Astrocyte (in vitro differentiated cells and primary cell): ENCODE data around the gene FGFR3.

Source experiments
- EZH2 ChIP-seq: IDR thresholded peaks from 2 replicates; pipeline ENCODE4 v1.6.1; 2012; ENCODE audit warnings: mild to moderate bottlenecking, low read length, inconsistent platforms; ENCODE audit not compliant: insufficient read depth
- TF ChIP-seq, protein P1 (sequence below): IDR thresholded peaks from 2 replicates; pipeline ENCODE4 v1.5.1; 2011; ENCODE audit warnings: low read depth, mild to moderate bottlenecking, inconsistent platforms, low read length, moderate library complexity; ENCODE audit not compliant: insufficient read depth

- TF ChIP-seq, protein P1, sequence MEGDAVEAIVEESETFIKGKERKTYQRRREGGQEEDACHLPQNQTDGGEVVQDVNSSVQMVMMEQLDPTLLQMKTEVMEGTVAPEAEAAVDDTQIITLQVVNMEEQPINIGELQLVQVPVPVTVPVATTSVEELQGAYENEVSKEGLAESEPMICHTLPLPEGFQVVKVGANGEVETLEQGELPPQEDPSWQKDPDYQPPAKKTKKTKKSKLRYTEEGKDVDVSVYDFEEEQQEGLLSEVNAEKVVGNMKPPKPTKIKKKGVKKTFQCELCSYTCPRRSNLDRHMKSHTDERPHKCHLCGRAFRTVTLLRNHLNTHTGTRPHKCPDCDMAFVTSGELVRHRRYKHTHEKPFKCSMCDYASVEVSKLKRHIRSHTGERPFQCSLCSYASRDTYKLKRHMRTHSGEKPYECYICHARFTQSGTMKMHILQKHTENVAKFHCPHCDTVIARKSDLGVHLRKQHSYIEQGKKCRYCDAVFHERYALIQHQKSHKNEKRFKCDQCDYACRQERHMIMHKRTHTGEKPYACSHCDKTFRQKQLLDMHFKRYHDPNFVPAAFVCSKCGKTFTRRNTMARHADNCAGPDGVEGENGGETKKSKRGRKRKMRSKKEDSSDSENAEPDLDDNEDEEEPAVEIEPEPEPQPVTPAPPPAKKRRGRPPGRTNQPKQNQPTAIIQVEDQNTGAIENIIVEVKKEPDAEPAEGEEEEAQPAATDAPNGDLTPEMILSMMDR, result no peak
- no peak for TF ChIP-seq EZH2
These were observed 20.8 kb downstream of the FGFR3 start for GRCh38 chr4:1813915-1814314.
